Embryonic facial prominence (tissue), 1 donor: ENCODE results near the gene MST1R.

Experiments
- DNase-seq: peaks from one replicate; pipeline ENCODE4 v3.0.0-alpha.2; 2016; ENCODE audit errors: extremely low spot score

MST1R gene

DNA sequence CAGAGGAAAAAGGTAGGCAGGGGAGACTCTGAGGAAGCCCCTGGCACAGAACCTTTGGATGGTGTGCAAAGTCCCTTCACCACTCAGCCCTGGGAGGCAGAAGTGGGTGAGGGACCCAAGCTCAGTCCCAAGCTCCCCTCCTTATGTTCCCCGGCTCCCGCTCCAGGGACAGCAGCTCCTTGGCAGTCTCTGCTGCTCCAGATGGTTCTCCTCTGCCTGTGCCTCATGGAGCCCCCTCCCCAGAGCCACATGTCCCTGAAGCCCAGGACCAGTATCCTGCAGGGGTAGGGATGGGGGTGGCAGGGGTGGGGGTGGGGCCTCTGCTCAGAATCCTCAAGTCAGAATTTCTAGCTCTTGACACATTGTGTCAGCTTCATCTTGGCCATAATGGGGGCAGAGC, 26.0 kb downstream of the MST1R start:
- DNase-seq: no peak

DNA sequence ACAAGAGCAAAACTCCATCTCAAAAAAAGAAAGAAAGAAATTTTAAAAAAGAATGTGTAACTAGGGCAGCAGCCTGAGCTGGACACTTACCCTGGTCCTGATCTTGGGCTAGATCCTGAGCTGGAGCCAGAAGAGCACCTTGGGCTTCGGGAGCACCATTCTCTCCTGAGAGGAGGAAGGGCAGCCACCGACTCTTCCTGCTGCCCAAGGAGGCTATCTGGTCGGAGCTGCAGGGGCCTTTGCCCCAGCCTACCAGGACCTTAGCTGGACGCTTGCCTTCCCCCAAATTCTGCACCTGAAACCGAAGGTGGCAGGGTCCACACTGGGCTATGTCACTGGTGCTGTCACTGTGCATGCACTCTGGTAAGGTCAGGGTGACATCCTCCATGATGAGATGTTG, 27.1 kb downstream of the MST1R start:
- no peak for DNase-seq

DNA sequence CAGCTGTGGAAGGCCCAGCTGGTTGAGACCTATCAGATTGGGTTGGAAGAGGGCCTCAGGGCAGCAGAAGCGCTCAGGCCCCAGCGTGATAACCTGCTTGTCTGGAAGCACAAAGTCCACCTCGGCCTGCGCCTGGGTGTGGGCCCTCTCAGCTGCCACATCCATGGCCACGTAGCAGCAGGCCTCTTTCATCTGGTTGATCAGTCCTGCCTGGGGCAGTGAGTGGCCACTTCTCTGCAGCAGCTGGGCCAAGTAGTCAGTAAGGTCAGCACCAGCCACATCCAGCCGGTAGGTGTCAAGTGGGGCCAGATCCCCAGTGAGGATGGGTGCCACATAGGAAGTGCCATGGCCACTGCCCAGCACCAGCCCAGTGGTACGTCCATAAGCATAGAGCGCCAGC, 30.1 kb downstream of the MST1R start:
- DNase-seq: no peak

DNA sequence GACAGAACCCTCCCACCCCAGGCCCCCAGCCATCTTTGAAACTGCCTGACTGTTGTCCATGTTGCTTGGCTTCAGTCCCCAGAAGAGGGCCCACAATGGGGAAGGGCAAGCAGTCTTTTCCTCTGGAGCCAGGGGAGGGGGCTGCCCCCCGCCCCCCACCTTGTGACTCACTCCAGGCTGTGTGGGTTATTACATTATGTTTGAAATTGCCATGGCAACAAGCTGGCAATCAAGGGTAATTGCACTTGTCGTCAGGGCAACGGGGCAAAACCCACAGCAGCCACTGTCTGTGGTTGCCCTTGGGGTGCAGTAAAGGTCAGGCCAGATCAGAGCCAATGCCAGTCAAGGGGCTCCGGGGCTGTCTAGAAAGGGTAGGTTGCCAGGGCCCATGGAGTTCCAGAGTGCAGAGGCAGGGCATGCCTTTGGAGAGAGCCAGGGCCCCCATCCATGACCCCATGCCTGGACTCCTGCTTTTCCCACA, 30.8 kb downstream of the MST1R start:
- no peak for DNase-seq

DNA sequence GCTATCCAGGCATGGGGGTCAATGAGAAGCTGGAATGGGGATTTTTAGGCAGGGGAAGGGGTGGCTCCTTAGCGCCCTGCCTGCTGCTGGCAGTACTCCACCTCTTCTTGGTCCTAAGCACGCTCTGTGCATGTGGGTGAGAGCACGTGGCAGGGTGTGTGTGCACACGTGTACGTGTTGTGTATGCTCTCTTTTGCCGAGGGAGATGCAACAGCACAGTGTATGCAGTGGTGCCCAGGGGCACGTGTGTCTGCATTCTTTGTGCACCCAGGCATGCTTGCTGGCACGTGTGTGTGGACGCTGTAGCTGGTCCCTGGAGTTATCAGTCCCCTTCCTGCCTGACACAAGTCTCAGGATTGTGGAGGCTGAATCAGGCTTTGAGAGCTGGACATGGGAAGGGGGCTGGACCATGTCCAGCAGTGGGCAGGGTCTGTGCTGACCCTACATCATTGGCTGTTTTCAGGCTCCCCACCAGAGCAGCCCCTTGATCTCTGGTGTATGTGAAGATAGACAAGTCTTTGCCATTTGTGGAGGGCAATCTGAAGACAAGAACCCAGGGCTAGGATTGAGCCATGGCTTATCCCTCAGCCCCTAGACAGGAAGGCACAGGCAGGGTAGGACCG, 32.0 kb downstream of the MST1R start:
- no peak for DNase-seq

DNA sequence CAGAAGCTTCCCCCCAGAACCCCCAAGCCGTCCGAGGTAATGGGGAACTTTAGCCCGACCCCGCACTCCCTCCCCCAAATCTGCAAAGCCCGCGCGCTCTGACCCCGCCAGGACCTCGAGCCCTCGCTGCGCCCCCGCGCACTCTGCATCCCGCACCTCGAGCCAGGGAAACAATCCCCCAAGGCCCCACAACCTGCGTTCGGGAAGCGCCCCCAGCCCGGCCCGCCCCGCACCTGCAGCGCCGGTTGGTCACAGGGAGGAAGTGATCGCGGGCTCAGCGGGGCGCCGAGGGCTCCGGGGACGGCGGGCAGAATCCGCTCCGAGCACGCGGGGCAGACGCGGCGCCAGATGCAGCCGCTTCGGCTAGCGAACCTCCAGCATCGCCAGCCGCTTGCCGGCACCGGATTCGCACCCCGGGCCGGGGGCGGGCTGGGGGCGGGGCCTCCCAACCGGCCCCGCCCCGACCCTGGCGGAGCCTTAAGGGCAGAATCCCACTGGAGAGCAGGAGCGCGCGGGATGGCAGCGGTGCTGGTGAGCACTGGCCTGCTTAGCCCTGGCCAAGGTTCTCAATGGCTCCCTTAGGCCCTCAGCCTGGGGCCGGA, 34.0 kb downstream of the MST1R start, which contains the start of gene CAMKV:
Gene CAMKV, minus strand, starts transcription at position 382 of the 602 bp plus-strand sequence. CDS start 7,518 bp downstream, outside the sequence.
- DNase-seq: no peak

DNA sequence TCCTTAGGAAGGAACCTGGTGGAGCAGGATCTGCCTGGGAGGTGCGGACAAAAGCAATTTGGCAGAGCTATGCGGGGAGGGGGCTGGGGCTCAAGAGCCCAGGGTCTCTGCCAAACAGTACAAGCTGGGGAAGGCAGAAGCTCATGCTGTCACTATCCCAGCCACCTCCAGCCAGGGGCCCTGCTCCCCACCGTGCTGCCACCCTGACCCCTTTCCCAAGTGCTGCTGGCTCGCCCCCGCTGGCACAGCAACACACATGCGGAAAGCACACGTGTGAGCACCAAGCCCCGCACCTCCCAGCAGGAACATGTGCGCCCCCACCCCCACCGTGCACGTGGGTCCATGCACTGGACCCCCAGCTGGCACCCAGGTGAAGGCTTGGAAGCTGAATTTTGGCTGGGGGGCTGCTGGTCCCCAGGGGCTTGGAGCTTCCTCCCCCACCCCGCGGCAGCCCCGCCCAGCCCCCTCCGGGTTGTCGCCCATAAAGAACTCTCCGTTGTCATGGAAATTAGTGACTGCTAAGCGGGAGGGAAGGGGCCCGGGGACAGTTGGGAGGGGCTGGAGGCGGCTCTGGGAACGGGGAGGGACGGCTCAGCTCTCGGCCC, 34.7 kb downstream of the MST1R start:
- DNase-seq: no peak

DNA sequence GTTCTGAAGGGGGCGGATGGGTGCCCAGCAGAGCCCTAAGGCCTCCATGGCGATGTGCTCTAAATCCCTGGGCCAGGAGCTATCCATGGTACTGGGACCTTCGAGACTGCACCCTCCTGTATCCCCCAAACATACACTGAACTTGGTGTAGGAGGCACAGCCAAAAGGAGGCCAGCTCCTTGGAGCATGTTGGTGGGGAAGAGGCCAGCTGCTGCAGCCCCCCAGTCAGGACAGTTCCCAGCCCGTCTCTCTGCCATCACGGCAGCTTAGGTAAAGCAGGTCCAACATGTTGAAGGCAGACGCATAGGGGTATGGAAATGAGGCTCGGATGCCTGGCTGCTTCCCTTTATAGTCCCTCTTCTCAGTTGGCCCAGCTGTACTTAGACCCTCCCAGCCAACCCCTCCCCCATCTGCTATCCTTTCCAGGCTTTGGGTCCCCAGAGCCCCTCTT, 35.8 kb downstream of the MST1R start:
- DNase-seq: no peak

DNA sequence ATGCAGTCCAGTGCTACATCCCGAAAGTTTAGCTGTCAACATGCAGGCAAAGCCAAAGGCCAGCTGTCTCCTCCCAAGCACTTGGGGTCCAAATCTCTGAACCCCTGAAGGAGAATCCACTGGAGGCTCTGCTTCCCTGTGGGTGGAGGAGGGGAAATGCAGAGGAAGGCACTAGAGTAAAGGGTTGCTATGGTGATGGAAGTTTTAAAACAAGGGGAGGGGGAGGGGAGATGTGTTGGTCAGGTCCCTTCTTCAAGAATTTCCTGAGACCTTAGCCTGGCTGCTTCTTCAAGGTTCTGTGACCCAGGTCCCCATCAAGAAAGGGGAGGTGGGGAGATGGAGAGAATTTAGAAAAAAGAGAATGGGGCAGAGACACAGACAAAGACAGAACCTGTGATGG, 36.3 kb downstream of the MST1R start:
- no peak for DNase-seq

DNA sequence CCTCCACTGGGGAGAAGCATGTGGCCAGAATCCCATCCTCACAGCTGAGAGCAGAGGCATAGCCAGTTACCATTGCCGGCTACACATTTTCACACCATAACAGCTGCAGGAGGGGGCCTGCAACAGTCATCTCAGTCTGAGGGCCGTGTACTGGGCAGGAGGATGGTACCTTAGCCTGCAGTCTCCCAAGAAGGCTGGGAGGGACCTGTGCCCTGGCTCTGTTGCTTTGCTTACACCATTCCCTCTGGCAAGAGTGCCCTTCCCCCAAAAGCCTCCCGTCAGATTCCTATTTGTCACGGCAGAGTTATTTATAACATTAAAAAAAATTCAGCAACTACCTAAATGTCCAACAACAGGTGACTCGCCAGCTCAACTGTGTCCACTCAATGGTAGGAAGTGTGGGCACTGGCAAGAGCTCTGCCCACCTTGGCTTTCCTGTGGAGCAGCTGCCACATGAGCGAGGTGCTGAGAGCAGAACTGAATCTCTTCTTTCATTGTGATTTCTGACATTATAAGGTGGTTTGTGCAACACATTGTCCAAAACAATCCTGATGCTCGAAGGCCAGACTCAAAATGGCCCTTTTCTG, 38.4 kb downstream of the MST1R start:
- DNase-seq: no peak

DNA sequence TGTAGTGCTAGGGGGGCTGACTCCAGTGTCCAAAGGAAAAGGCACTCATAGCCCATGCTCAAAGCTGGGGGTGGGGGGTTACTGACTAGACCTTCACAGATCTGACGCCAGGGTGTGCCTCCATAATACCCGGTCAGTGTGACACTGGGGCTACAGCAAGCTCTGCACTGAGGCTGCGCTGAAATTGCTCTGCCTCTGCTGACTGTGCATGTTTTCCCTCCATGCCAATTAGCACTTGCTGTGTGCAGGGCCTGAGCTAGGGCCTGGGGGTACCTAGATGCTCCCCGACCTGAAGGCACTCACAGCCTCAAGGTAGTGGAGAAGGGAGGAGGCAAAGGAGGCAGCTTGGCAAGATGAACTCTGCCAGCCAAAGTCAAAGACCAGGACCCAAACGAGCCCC, 39.2 kb downstream of the MST1R start:
- DNase-seq: no peak

DNA sequence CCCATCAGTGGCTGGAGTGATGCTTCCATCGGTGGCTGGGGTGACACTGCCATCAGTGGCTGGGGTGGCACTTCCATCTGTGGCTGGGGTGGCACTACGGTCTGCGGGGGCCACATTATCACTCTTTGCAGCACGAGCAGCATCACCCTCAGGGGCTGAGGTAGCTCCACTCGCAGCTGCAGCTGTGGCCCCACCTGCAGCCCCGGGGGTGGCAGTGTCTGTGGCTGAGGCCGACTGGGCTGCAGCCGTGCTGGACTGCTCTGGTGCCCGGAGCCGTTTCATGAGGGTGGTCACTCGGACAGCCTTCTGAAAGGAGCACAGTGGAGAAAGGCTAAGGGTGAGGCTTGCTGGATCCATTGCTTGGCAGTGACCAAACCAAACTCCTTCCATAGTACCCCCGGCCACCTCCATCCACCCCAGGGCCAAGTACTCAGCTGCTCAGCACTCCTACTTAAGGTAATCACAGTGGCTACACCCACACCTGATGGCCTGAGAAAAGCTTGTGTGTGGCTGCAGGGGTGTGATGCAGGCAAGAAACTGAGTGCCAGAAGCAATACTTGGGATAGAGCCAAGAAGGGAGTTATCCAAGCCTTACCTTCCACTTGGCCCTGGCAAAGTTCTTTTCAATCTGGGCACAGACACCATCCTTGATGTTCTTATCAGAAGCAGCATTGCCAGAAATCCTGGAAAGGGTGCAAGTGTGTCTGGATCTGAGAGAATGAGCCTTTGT, 43.9 kb downstream of the MST1R start:
- no peak for DNase-seq

DNA sequence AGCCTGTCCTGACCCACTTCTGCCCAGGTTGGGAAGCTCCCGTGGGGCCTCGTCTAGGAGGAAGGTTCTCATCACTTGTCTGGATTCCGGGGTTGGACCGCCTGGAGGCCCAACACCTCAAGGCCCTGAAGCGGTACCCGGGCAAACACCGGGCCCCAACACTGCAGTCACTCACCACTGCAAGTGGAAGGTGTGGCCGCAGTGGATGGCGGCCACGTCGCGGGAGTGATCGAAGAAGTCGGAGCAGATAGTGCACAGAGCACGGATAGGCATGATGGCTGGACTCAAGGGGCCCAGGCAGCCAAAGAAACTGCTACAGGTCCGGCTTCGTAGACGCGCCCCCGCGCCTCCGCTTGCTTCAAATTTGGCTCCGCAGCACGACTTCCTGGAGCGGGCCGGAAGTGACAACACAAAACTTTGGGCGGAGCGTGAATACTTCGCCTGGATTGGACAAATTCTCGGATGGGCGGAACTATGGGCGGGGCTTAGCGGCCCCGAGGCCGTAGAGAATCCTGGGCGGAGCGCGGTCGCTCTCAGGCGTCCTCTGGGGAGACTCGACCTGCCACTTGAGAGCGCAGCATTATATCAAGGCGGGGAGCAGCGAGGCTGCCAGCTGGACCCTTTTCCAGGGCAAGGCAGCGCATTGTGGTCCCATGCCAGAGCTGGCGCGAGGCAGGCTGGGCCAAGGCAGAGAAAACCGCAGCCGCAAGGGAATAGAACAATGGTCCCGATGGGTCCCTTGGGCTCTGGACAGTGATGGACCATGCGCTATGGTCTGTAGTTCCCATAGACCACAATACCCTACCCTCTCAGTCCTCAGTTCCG, 47.3 kb downstream of the MST1R start, which contains the start of gene TRAIP:
Gene TRAIP, minus strand, starts transcription at position 384 of the 825 bp plus-strand sequence. Its CDS starts 111 bp downstream, at position 273.
- peak; percentile 83 for DNase-seq

DNA sequence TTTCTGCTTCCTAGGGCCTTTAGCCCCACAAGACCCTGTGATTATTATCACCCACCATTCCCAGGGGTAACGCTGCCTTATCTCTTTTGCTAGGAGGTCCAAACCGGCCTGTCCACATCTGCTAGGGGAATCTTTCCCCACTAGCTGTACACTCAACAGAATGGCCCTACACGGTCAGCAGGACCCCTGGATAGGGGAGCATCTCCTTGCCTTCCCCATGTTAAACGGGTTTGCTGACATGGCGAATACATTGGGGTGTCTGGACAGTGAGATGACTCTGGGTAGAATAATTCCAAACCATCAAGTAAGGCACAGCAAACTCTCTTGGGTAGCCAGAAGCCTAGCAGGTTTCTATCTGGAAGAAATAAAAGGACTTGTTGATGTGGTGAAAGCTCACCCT, 48.0 kb downstream of the MST1R start:
- DNase-seq: no peak

DNA sequence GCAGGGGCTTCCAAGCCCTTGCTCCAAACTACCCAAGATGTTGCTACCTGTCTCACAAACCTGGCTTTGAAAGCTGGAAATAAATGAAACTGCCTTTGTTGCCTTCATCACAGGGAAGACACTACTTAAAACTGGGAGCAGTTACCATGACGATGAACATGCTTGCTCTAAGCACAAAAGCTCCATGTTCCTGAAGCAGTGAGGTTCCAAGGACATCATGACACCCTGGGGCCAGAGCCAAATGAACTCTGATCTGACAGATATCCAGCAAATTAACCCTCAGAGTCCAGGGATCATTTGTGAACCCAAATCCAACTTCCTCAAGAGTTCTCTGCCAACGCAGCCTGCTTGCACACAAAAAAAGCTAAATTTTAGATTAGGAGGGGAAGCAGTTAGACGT, 58.0 kb downstream of the MST1R start:
- no peak for DNase-seq

DNA sequence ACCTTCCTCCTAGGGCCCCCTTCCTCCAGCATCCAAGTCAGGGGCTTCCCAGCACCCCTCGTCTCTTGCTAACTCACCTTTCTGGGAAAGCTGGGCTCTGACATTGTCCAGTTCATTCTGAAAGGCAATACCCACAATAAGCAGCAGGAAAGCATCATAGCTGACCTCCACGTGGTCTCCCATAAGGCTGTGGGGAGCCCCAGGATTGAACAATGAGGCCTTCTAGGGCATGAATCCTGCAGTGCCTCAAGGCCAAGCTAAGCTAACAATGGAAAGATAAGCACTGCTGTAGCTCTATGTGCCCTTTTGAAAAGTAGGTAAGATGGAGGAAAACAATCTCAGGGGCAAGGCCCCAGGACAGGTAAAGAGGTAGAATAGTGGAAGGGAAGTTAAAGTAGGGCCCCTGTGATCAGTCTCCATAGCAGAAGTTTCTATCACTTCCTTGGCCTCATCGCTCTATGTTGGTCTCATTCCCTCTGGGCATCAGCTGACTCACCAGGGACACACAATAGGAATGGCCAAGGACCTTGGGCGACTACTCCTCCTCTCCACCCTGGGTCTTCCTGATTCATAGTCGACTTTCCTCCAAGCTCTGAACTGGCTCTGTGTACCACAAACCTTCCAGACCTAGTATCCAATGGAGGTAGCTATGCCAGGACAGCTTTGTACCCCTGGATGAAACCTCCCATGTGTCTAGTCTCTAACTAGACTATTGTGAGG, 59.0 kb downstream of the MST1R start:
- no peak for DNase-seq

DNA sequence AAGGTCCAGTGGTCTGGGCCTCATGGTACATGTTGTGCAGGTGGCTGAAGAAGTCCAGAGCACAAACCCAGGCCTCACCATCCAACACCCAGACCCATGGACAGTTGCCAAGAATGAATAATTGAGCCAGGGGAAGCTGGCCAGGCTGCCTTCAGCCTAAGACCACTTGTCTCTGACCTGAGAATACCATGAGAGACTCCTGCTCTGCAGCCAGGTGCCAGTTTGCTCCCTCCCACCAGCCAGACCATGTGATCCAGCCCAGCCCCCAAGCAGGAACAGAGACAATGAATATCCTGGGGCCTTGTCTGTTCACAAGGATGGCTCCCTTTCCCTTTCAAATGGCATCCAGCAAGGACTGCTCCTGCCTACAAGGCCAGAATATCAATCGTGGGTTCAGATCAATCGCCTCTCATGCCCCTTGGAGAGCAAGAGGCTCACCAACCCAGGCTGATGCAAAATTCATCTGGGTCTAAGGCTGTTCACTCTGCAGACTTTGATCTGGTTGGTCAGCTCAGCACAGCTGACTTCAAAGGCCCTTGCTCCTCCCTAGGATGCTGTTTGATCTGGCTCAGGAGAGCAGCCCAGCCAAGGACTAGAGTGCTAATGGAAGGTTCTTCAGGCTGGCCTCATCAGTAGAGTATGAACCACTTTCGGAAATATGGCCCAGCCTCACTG, 60.7 kb downstream of the MST1R start:
- DNase-seq: no peak

DNA sequence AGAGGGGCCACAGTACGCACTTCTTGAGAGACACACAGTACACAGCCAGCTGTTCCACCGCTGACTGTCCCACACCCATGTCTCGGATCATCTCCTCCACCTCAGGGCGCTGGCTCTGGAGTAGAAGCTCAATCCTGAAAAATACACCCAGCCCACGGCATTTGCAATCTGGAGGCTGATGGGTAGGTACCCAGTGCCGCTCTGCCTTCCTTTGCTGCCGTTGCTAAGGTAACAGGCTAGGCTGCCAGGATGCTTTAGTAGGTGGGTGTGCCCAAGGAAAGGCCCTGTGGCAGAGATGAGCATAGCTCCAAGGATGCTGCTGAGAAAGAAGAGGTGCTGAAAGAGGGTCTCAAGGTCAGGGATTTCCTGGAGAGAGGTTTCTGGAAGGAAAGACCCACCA, 61.9 kb downstream of the MST1R start:
- no peak for DNase-seq

DNA sequence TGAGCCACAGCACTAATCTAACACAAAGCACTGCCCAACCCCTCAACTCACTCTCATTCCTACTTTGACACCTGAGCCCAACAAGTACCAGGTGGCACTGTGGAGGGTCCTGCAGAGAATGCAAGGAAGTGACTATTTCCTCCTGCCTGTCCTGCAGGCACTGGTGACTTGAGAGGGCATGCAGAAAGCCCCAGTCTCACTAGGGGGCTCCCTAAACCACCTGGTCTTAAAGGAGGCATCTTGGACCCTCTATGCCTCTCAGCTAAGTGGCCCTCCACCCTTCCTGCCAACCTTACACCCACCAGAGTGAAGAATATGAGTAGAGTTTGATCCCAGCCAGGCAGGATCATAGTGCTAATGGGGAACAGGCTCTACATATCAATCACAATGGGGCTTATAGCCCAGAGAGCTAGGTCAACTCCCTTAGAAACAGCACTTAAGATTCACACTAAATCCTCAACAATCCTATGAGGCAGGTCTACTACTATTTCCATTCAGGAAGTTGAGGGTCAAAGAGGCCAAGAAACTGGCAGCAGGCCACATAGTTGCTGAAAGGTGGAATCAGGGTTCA, 62.5 kb downstream of the MST1R start:
- no peak for DNase-seq

DNA sequence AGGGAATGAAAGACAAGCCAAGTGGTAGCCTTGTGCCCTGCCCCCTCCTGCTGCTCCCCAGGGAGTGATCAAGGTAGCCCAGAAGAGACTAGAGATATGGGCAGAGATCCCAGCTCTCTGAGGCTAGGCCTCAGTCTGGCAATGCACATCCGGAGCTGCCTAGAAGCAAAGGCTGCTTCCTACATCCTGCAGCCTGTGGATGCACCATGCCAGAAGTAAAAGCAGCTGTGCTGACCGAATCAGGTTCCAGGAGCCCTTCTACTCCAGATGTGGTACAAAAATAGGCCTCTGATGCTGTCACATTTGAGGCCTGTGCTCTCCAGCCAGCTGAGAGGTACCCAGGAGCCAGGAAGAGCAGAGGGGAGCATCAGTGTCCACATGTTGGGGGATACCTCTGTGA, 63.3 kb downstream of the MST1R start:
- DNase-seq: no peak
